NOMO-1 treated with dmso at 0.1 percent for 144 hours (cell line): Measurements from ENCODE around the gene NFATC4.
"Not testable (repeated sequence)": the region's sequence is repeated elsewhere in the genome, so short reads cannot be mapped to it uniquely, and the experiment has no call there.

Experiments used
- DNase-seq: peaks from one replicate; lab custom pipeline; 2025; ENCODE audit not compliant: unreplicated experiment; lab: John Stamatoyannopoulos, UW

NFATC4 gene

GRCh38 chr14:24387009-24387345, 19.0 kb downstream of the NFATC4 start:
- DNase-seq, result no peak

GRCh38 chr14:24387579-24387978, 19.6 kb downstream of the NFATC4 start:
- not testable (repeated sequence) for DNase-seq

- DNase-seq, result no peak
Observed at GRCh38 chr14:24388474-24389179, 20.6 kb downstream of the NFATC4 start.

- no peak for DNase-seq
Observed at GRCh38 chr14:24389226-24389848, 21.4 kb downstream of the NFATC4 start.

GRCh38 chr14:24390701-24391468, 22.9 kb downstream of the NFATC4 start:
- no peak for DNase-seq

- no peak for DNase-seq
Observed at GRCh38 chr14:24392325-24393091, 24.5 kb downstream of the NFATC4 start.

GRCh38 chr14:24394275-24394674, 26.3 kb downstream of the NFATC4 start:
- DNase-seq, result no peak

GRCh38 chr14:24395609-24396582, 27.9 kb downstream of the NFATC4 start:
- DNase-seq, result peak; percentile 24

- no peak for DNase-seq
Observed at GRCh38 chr14:24397639-24398292, 29.8 kb downstream of the NFATC4 start.

- DNase-seq, result no peak
Observed at GRCh38 chr14:24398293-24398652, 30.3 kb downstream of the NFATC4 start.

- DNase-seq, result no peak
Observed at GRCh38 chr14:24398653-24399446, 30.9 kb downstream of the NFATC4 start, which contains the start of gene NYNRIN. NYNRIN (plus strand) TSS chr14:24399003; CDS start chr14:24399247, 244 bp downstream.

- no peak for DNase-seq
Observed at GRCh38 chr14:24399447-24399822, 31.5 kb downstream of the NFATC4 start.

GRCh38 chr14:24399999-24400718, 32.2 kb downstream of the NFATC4 start:
- DNase-seq, result no peak

GRCh38 chr14:24401810-24402702, 34.1 kb downstream of the NFATC4 start:
- DNase-seq, result no peak

- DNase-seq, result no peak
Observed at GRCh38 chr14:24403294-24403998, 35.5 kb downstream of the NFATC4 start.

- DNase-seq, result no peak
Observed at GRCh38 chr14:24404814-24405213, 36.8 kb downstream of the NFATC4 start.

- DNase-seq, result no peak
Observed at GRCh38 chr14:24406416-24406815, 38.4 kb downstream of the NFATC4 start.
